GM21423 (cell line): Measurements from ENCODE around the gene PHF19.
A peak's percentile ranks its signal among the peaks of the same experiment; 100 is the strongest.

ENCODE experiments used
- ATAC-seq: cut with Tn5 transposase; IDR thresholded peaks from one replicate; pipeline ENCODE4 v1.9.1; 2021; ENCODE audit warnings: mild to moderate bottlenecking, moderate library complexity; ENCODE audit not compliant: unreplicated experiment

The PHF19 gene

GRCh38 chr9:120892748-120893610, 16.0 kb upstream of the PHF19 start:
- ATAC-seq = peak; percentile 66

DNA sequence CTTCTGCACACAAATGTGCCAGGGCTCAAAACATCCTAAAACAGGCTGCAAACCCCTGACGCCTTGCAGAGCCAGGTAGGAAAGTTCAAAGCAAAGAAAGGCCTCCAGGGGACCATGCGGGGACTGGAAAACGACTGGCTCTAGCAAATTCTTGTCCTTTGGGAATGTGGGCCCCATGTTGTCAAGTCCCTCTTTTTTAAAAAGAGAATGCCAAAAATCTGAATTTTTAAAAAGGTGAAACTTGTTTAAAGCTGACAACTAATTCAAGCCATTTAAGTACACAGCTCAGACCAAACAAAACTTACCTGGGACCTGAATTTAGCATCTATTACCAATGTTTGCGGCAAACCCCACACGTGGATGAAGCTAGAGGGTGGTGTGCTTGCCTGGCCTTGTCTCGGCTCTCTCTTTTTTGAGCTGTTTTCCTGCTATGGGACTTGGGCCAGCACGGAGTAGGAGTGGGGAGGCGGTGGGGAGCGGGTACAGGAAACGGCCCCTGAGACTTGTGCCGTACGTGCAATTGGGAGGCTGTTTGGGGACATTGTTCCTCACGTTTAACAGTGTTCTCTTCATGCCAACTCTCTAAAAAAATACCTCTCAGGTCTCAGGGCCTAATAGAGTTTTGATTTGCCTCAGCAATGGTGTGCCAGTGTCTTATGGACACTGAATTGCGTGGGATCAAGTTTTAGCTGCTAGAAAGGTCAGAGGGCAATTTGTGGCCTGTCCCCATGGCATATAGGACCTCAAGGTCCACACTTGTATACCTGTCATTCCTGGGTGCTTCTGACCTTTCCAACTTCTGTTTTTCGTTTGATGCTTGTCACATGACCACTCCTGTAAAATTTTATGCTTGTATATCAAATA, 15.1 kb upstream of the PHF19 start:
- ATAC-seq = peak; percentile 27

DNA sequence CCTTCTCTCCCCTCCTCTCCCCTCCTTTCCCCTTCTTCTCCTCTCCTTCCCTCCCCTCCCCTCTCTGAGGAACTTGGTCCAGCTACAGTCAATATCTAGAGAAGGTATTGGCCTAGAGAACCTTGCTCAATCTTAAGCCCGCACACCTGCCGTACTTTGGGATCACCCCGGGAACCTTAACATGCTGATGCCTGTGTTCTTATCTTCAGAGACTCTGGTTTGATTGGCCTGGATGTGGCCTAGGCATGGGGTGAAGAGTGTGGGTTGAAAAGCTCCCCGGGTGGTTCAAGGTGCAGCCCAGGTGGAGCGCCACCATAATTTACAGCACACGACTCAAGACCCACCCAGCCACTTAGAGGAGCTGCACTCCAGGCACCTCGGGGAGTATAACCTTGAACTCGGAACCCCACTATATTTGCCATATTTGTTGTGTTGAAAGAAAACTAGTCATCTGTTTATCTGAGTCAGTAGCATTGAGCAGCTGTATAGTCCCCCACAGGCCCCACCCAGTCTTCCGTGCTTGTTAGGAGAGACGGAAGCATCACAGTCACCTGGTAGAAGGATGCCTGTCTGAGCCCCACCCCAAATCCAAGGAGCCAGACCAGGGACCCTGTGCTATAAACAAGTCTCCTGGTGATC, 14.4 kb upstream of the PHF19 start:
- no peak for ATAC-seq

GRCh38 chr9:120890320-120891244, 13.6 kb upstream of the PHF19 start:
- no peak for ATAC-seq

DNA sequence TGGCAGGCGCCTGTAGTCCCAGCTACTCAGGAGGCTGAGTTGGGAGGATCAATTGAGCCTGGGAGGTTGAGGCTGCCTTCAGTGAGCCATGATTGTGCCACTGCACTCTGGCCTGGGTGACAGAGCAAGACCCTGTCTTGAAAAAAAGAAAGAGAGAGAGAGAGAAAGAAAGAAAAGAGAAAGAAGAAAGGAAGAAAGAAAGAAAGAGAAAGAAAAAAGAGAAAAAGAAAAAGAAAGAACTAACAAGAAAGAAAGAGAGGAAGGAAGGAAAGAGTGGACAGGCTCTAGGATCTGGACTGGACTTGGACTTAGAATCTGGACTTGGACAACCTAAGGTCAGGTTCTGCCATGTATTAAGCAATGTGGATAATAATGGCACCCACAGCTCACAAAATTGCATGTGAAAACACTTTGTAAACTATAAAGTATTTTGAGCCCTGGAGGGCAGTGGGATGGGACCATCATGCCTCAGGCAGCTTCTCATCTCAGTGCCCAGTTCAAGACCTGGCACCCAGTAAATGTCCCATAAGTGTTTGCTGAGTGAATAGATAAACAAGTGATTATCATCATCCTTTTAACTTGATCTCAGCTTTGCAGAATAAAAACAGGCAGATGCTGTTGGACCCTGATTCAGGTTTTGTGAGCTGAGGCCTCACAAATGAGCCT, 12.8 kb upstream of the PHF19 start:
- no peak for ATAC-seq

- ATAC-seq = no peak
These were observed 11.6 kb upstream of the PHF19 start for GRCh38 chr9:120888626-120889025.

DNA sequence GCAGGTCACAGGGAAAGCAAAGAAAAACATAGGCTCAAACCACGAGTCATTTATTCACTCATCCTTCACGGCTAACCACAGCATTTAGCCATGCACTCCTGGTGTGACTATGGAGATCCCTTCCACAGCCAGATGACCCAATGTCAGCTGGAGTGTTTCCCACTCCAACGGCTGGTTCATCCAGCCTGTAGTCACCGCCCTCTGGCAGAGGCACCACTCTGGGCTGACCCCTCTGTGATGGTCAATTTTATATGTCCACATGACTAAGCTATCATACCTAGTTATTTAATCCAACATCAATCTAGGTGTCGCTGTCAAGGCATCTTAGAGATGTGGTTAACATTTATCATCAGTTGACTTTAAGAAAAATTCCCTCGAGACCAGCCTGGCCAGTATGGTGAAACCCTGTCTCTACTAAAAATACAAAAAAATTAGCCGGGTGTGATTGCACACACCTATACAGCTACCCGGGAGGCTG, 9.5 kb upstream of the PHF19 start:
- no peak for ATAC-seq

GRCh38 chr9:120885958-120886357, 9.0 kb upstream of the PHF19 start:
- no peak for ATAC-seq

- ATAC-seq = no peak
These were observed 8.5 kb upstream of the PHF19 start for GRCh38 chr9:120885457-120885856.

DNA sequence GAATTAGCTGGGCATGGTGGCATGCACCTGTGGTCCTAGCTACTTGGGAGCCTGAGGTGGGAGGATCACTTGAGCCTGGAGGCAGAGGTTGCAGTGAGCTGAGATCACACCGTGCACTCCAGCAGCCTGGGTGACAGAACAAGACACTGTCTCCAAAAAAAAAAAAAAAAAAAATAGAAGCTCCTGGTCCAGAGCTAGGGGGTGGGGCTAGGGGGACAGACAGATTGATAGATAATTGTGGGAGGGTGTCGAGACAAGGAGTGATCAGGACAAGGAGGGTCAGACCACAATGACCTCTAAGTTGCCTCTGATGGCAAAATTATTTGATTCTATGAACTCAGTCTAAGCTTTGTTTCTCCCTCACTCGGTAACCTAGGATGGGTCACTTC, 6.6 kb upstream of the PHF19 start:
- ATAC-seq = no peak

DNA sequence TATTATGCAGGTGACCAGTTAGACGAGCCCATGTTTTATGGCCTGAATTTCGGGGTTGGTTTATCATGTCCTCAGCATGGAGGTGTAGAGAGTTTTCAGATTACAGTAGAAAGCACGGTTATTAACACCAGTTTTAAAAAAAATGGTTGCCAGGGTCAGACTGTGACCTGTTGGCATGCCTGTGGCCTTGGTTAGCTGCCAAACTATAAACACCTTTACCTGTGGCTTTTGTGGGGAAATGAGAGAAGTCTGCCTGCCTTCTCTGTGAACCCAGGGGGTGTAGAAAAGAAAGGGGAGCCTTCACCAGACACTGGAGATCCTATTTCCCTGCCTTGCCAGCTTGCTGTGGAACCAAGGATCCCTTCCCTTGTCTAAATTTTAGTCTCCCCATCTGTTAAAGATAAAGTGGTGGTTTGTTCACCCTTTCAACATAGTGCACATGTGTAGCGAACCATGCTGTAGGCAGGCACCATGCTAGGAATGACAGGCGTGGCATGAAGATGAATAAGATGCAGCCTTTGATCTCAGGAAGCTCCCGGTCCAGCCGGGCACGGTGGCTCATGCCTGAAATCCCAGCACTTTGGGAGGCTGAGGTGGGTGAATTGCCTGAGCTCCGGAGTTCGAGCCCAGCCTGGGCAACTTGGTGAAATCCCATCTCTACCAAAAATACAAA, 6.1 kb upstream of the PHF19 start:
- no peak for ATAC-seq

GRCh38 chr9:120879446-120879845, 2.5 kb upstream of the PHF19 start:
- no peak for ATAC-seq

DNA sequence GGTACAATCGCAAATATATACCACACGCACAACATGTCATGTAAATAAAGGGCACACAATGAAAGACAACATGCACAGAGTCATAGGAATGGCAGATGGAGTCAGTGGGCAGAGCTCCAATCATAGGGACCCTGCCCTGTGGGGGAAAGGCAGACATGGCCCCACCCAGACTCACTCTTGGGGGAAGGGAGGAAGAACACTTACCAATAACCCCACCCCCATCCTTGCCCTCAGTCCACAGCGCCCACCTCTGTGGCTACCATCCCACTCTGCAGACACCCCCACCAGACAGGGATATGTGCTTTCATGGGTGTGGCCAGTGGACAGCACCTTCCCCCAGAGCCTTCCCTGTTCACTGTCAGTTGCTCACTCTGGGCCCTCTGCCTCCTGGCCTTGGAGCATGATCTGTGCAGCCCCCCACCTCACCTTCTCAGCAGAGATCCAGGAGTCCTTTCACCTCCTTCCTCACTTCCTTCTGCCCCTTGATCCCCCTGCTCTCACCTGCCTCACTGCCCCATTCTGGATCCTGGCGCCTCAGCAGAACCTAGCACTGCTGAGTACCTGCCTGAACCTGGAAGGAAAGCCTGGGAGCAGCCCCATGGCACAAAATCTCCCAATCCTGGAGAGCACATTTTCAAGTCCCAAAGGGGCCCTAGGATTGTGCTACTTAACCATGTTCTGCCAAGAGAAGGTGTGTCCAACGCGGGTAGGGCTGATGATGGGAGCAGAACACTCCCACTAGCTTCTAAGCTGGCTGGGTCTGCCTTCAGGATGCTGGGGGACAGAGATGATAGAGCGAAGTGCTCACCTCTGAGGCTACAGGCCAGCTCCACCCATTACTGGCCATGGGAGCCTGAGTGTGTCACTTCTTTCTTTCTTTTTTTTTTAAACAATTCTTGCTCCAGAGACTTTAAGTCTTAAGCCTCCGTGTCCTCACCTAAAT, 1.5 kb upstream of the PHF19 start:
- ATAC-seq = no peak

DNA sequence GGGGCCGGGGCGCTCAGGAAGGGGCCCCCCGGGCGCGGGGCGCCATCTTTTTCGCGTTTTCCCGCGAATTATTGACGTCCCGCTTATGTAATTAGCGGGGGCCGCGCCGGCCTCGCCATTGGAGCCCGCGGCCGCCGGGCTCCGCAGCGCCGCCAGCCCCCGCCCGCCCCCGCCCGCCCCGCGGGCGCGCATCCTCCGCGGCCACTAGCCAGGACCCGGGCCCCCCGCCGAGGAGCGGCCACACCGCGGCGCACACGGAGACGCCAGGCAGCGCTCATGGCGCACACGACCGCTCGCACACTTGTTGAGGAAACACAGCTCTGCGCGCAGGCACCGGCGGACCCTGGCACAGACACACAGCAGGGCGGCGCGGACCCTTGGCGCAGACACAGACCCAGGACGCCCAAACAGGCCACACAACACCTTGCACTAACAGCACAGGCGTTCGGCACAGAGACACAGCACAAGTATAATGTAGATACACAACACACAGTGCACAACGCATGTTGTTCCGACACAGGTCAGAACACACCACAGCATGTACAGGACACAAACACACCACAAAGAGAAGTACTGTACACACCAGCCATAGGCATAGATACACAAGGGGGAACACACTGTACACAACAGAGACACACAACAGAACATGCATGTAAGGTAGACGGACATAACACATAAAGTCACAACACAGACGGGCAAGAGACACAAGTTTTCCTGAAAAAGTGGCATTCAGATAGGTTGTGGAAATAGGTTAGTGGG, 467 bp upstream of the PHF19 start:
- ATAC-seq = peak; percentile 42

GRCh38 chr9:120875954-120876841, 790 bp downstream of the PHF19 start:
- ATAC-seq = peak; percentile 67

- ATAC-seq = no peak
These were observed 1.4 kb downstream of the PHF19 start for GRCh38 chr9:120875643-120875953.

DNA sequence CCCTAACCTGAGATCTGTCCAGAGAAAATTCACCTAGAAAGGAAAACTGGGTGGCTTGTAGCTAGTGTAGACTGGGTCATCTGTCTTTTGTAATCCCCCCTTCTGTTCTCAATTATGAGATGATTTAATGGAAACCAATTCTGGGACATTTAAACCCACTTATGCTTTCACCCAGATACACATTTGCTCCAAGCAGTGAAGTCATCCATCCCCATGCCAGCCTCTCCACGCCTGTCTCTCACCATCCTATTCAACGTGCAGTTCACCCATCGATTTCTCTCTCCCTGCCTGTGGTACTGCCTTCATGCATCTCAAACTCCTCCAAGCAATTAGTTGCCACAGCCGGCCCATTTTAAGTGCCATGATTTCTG, 1.8 kb downstream of the PHF19 start:
- ATAC-seq = no peak
